ENCODE measurements around the gene PSMG3.

The PSMG3 gene

GRCh38 chr7:1569833-1570632 is at the start of gene PSMG3 (continued):
- TF ChIP-seq ZNF211 (tag by site-specific recombination; IDR thresholded peaks at IDR 0.05; ENCODE audit: low read depth): no peak
- TF ChIP-seq ZNF623 (tag by site-specific recombination; IDR thresholded peaks at IDR 0.05): no peak; the same call in 1 of the 2 replicates
- TF ChIP-seq BCL11B (tag by site-specific recombination; IDR thresholded peaks at IDR 0.05; ENCODE audit: low read depth): no peak
- TF ChIP-seq ZNF423 (tag by site-specific recombination; IDR thresholded peaks at IDR 0.05): 0 out of 2 replicates have a peak, but pooled peaks have one; percentile 13
- TF ChIP-seq ZNF24 (tag by site-specific recombination; IDR thresholded peaks at IDR 0.05): peak; percentile 54; the same call in 1 of the 2 replicates
- TF ChIP-seq REST (tag by site-specific recombination; IDR thresholded peaks at IDR 0.05): no peak
- TF ChIP-seq PATZ1 (tag by site-specific recombination; IDR thresholded peaks at IDR 0.05): peak; percentile 42; the same call in 1 of the 2 replicates
- TF ChIP-seq ZNF600 (tag by site-specific recombination; IDR thresholded peaks at IDR 0.05): no peak
- TF ChIP-seq ZSCAN30 (tag by site-specific recombination; IDR thresholded peaks at IDR 0.05): peak; percentile 84
- TF ChIP-seq ZNF302 (tag by site-specific recombination; IDR thresholded peaks at IDR 0.05; ENCODE audit: low read depth): no peak
- no peak; the same call in 1 of the 2 replicates for TF ChIP-seq GLIS2 (tag by site-specific recombination; IDR thresholded peaks at IDR 0.05)
- no peak for TF ChIP-seq ZNF645 (tag by site-specific recombination; IDR thresholded peaks at IDR 0.05)
- no peak for TF ChIP-seq ZNF585B (tag by site-specific recombination; IDR thresholded peaks at IDR 0.05)
- TF ChIP-seq KLF7 (tag by site-specific recombination; IDR thresholded peaks at IDR 0.05; ENCODE audit: borderline replicate concordance): no peak
- no peak for TF ChIP-seq ZBTB48 (tag by site-specific recombination; IDR thresholded peaks at IDR 0.05)
- TF ChIP-seq ZNF692 (tag by site-specific recombination; IDR thresholded peaks at IDR 0.05): 0 out of 2 replicates have a peak, but pooled peaks have one; percentile 44
- no peak for TF ChIP-seq REPIN1 (tag by site-specific recombination; IDR thresholded peaks at IDR 0.05; ENCODE audit: low read depth)
- no peak for TF ChIP-seq ZNF341 (tag by site-specific recombination; IDR thresholded peaks at IDR 0.05; ENCODE audit: low read depth)
- TF ChIP-seq ZNF707 (tag by site-specific recombination; IDR thresholded peaks at IDR 0.05): no peak
- TF ChIP-seq ZNF670 (tag by site-specific recombination; IDR thresholded peaks at IDR 0.05; ENCODE audit: low read depth): no peak
- TF ChIP-seq HIC1 (tag by site-specific recombination; IDR thresholded peaks at IDR 0.05): no peak
- TF ChIP-seq ZNF274 (IDR thresholded peaks at IDR 0.05; ENCODE audit: low read length): no peak
- no peak for TF ChIP-seq ZNF274 (tag by site-specific recombination; IDR thresholded peaks at IDR 0.05; ENCODE audit: borderline replicate concordance)
- no peak for TF ChIP-seq ZNF148 (tag by site-specific recombination; IDR thresholded peaks at IDR 0.05; ENCODE audit: borderline replicate concordance)
- TF ChIP-seq KLF10 (tag by site-specific recombination; IDR thresholded peaks at IDR 0.05): 0 out of 2 replicates have a peak, but pooled peaks have one; percentile 54
- TF ChIP-seq ZFP3 (tag by site-specific recombination; IDR thresholded peaks at IDR 0.05; ENCODE audit: low read depth): no peak
- TF ChIP-seq FEZF1 (tag by site-specific recombination; IDR thresholded peaks at IDR 0.05): no peak

All from HEK293 (cell line).